Measurements from ENCODE around the gene PNRC2. TPM values are rescaled to one million over a fixed set of nuclear protein-coding genes. Genes with fewer than 3 reads are reported as not detected.

Gene PNRC2
- total and polyA plus RNA-seq, 2 of the 13 experiments (the other 11 are each of a cell fraction or from before 2014, with no cell fraction given), result 74.9 to 97.5 TPM

GRCh38 chr1:23979881-23980727 is 20.5 kb downstream of the PNRC2 start, which contains the start of gene SRSF10 (continued):
- TF ChIP-seq ZNF646 (CRISPR knock-in tag; IDR thresholded peaks at IDR 0.05) (peak; percentile 67; the same call in 1 of the 2 replicates), NR1H2 (CRISPR knock-in tag; IDR thresholded peaks at IDR 0.05; ENCODE audit: borderline replicate concordance, low read depth) (no peak; the same call in 1 of the 2 replicates), HDAC1 (CRISPR knock-in tag; IDR thresholded peaks at IDR 0.05) (peak; percentile 76), ZNF44 (CRISPR knock-in tag; IDR thresholded peaks at IDR 0.05) (peak; percentile 25; the same call in 1 of the 2 replicates), TOE1 (CRISPR knock-in tag; IDR thresholded peaks at IDR 0.05) (no peak), CBX2 (IDR thresholded peaks at IDR 0.05; ENCODE audit: low read depth, low read length) (no peak), CBX2 (CRISPR knock-in tag; IDR thresholded peaks at IDR 0.05; ENCODE audit: low read depth) (0 out of 2 replicates have a peak, but pooled peaks have one; percentile 47), NFKBIZ (CRISPR knock-in tag; IDR thresholded peaks at IDR 0.05) (peak; percentile 47; the same call in 1 of the 2 replicates), ZNF841 (CRISPR knock-in tag; IDR thresholded peaks at IDR 0.05; ENCODE audit: borderline replicate concordance) (no peak), ZMYM4 (CRISPR knock-in tag; IDR thresholded peaks at IDR 0.05) (peak; percentile 98), WIZ (CRISPR knock-in tag; IDR thresholded peaks at IDR 0.05) (peak; percentile 47; the same call in 1 of the 2 replicates), KAT7 (CRISPR knock-in tag; IDR thresholded peaks at IDR 0.05; ENCODE audit: borderline replicate concordance) (peak; percentile 95), TEAD3 (CRISPR knock-in tag; optimal IDR thresholded peaks at IDR 0.05; ENCODE audit: borderline replicate concordance) (peak; percentile 28), ZNF792 (CRISPR knock-in tag; IDR thresholded peaks at IDR 0.05) (peak; percentile 84), ZNF562 (CRISPR knock-in tag; IDR thresholded peaks at IDR 0.05; ENCODE audit: borderline replicate concordance) (no peak), E2F1 (CRISPR knock-in tag; IDR thresholded peaks at IDR 0.05) (peak; percentile 96), ZNF781 (CRISPR knock-in tag; IDR thresholded peaks at IDR 0.05; ENCODE audit: borderline replicate concordance, not compliant biosample characterization) (peak; percentile 89), ZNF292 (CRISPR knock-in tag; IDR thresholded peaks at IDR 0.05; ENCODE audit: borderline replicate concordance, low read depth) (no peak), SMARCE1 (IDR thresholded peaks at IDR 0.05; ENCODE audit: borderline replicate concordance) (no peak), RBM39 (IDR thresholded peaks at IDR 0.05; ENCODE audit: low read depth, low read length, poor library complexity, severe bottlenecking) (peak; percentile 93), ZSCAN30 (CRISPR knock-in tag; IDR thresholded peaks at IDR 0.05) (peak; percentile 52; the same call in 1 of the 2 replicates), TGIF2 (CRISPR knock-in tag; IDR thresholded peaks at IDR 0.05) (peak; percentile 58; the same call in 1 of the 2 replicates)
